ENCODE results near the gene NOXRED1.

DNA sequence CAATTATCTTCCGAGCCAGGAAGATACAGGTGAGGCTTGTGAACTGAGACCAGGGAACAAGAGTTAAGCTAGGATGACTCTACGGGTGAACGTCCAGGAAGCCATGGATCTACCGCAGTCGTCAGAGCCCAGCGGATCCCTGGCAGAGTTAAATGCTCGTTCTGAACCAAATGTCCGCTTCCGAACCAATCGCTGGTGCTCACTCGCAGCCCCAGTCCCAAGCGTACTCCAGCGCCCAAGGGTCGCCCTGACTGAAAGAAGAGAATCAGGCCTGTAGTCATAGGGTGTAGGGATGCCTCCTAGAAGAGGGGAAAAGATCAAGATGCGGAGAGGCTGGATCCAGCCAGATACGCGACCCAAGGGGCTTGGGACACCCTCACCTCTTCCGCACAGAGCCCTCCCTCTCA, 33.8 kb upstream of the NOXRED1 start:
- TF ChIP-seq, protein P1, sequence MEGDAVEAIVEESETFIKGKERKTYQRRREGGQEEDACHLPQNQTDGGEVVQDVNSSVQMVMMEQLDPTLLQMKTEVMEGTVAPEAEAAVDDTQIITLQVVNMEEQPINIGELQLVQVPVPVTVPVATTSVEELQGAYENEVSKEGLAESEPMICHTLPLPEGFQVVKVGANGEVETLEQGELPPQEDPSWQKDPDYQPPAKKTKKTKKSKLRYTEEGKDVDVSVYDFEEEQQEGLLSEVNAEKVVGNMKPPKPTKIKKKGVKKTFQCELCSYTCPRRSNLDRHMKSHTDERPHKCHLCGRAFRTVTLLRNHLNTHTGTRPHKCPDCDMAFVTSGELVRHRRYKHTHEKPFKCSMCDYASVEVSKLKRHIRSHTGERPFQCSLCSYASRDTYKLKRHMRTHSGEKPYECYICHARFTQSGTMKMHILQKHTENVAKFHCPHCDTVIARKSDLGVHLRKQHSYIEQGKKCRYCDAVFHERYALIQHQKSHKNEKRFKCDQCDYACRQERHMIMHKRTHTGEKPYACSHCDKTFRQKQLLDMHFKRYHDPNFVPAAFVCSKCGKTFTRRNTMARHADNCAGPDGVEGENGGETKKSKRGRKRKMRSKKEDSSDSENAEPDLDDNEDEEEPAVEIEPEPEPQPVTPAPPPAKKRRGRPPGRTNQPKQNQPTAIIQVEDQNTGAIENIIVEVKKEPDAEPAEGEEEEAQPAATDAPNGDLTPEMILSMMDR (IDR thresholded peaks at IDR 0.05) = no peak
- peak in 1 of 2 donors; percentile 83 for TF ChIP-seq POLR2A (IDR thresholded peaks at IDR 0.05)

Measured in heart left ventricle (tissue), 13 donors.